NB4 (cell line): Measurements from ENCODE around the gene CLRN2.

Experiments
- POLR2A ChIP-seq: IDR thresholded peaks from 2 replicates; pipeline ENCODE4 v1.6.1; 2011; ENCODE audit warnings: mild to moderate bottlenecking; ENCODE audit not compliant: insufficient read length; ENCODE audit errors: extremely low read depth
- TF ChIP-seq, protein P1 (sequence below): IDR thresholded peaks from one replicate; pipeline ENCODE4 v1.5.1; 2012; ENCODE audit warnings: low read depth, low read length
- TF ChIP-seq, protein P2 (sequence below): IDR thresholded peaks from 2 replicates; pipeline ENCODE4 v1.6.1; 2011; ENCODE audit warnings: low read depth, low read length

DNA sequence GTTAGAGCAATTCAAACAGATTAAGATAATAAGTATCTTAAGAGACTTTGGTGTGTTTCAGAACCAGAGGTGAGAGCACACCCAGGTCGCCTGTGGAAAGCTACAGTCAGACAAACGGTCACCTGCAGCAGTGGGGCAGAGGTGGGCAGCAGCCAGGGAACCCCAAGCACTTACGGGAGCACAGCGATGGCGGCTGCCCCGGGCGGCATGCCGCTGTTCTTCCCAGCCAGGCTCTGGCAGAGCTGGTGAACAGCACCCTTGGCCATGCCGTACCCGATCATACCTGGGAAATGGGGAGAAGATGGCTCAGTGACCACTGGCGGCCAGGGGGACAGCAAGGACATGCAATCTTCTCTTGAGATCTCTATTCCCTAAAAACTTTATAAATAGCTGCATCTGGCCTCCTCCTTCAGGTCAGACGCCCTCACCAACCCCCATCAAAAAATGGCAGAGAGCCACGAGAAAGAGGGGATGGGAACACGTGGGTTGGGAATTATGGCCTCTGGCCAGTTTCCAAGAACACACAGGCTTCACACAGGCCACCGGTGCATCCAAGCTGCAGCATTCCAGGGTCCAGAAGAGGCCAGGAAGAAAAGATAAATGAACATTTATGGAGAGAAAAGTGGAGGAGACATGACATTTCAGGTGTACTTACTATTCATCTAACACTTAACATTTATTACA, 22.8 kb upstream of the CLRN2 start:
- TF ChIP-seq, protein P1, sequence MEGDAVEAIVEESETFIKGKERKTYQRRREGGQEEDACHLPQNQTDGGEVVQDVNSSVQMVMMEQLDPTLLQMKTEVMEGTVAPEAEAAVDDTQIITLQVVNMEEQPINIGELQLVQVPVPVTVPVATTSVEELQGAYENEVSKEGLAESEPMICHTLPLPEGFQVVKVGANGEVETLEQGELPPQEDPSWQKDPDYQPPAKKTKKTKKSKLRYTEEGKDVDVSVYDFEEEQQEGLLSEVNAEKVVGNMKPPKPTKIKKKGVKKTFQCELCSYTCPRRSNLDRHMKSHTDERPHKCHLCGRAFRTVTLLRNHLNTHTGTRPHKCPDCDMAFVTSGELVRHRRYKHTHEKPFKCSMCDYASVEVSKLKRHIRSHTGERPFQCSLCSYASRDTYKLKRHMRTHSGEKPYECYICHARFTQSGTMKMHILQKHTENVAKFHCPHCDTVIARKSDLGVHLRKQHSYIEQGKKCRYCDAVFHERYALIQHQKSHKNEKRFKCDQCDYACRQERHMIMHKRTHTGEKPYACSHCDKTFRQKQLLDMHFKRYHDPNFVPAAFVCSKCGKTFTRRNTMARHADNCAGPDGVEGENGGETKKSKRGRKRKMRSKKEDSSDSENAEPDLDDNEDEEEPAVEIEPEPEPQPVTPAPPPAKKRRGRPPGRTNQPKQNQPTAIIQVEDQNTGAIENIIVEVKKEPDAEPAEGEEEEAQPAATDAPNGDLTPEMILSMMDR: no peak
- TF ChIP-seq POLR2A: no peak
- TF ChIP-seq, protein P2, sequence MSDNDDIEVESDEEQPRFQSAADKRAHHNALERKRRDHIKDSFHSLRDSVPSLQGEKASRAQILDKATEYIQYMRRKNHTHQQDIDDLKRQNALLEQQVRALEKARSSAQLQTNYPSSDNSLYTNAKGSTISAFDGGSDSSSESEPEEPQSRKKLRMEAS: no peak
